OCI-LY1 (cell line): ENCODE measurements around the gene ABO.

ENCODE experiments used
- EZH2 ChIP-seq: fragments of 200-600 bp; sonication (generic), shearing (Covaris generic); IDR thresholded peaks from 2 replicates; pipeline ENCODE4 v1.8.0; 2017; ENCODE audit warnings: borderline replicate concordance, mixed run types, mild to moderate bottlenecking, antibody characterized with exemption, low read length, moderate library complexity, mixed read lengths
- TF ChIP-seq, protein P1 (sequence below): fragments of 200-600 bp; sonication (generic), shearing (Covaris generic); IDR thresholded peaks from 2 replicates; pipeline ENCODE4 v1.5.1; 2017; ENCODE audit warnings: mild to moderate bottlenecking, antibody characterized with exemption, low read length, moderate library complexity, mixed read lengths

DNA sequence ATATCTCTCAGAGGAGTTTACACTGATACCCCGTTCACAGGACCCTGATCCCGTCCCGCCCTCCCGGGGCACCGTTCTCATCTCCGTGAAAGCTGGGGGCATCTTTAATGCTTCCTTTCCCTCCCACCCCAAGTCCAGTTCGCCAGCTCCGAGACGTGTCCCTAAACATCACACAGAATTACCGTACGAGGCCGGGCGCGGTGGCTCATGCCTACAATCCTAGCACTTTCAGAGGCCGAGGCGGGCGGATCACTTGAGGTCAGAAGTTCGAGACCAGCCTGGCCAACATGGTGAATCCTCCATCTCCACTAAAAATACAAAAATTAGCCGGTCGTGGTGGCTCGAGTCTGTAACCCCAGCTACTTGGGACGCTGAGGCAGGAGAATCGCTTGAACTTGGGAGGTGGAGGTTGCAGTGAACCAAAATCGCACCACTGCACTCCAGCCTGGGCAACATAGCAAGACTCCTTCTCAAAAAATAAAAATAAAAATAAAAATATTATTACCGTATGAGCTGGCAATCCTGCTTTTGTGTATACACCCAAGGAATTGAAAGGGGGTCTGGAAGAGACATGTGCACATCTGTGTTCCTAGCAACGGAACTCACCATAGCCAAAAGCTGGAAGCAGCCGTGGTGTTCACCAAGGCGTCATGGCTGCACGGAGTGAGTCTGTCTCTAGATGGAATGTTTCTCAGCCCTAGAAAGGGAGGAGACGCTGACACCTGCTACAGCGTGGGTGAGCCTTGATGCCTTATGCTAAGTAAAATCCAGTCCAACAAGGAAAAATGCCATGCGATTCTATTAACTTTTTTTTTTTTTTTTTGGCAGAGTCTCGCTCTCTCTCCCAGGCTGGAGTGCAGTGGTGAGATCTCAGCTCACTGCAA is 1.2 kb upstream of the ABO start:
- TF ChIP-seq, protein P1, sequence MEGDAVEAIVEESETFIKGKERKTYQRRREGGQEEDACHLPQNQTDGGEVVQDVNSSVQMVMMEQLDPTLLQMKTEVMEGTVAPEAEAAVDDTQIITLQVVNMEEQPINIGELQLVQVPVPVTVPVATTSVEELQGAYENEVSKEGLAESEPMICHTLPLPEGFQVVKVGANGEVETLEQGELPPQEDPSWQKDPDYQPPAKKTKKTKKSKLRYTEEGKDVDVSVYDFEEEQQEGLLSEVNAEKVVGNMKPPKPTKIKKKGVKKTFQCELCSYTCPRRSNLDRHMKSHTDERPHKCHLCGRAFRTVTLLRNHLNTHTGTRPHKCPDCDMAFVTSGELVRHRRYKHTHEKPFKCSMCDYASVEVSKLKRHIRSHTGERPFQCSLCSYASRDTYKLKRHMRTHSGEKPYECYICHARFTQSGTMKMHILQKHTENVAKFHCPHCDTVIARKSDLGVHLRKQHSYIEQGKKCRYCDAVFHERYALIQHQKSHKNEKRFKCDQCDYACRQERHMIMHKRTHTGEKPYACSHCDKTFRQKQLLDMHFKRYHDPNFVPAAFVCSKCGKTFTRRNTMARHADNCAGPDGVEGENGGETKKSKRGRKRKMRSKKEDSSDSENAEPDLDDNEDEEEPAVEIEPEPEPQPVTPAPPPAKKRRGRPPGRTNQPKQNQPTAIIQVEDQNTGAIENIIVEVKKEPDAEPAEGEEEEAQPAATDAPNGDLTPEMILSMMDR, result no peak
- TF ChIP-seq EZH2, result no peak
